Middle frontal gyrus (tissue), 1 donor: ENCODE data around the gene GNAI1.
A peak's percentile ranks its signal among the peaks of the same experiment; 100 is the strongest.
"Not testable (repeated sequence)": the region's sequence is repeated elsewhere in the genome, so short reads cannot be mapped to it uniquely, and the experiment has no call there.

ENCODE experiments used
- DNase-seq: peaks from one replicate; pipeline ENCODE4 v3.0.0-alpha.2; 2015; ENCODE audit warnings: low spot score; ENCODE audit errors: extremely low spot score

GNAI1 gene

GRCh38 chr7:80157770-80158169, 23.1 kb downstream of the GNAI1 start:
- DNase-seq, result not testable (repeated sequence)

GRCh38 chr7:80159802-80160201, 25.2 kb downstream of the GNAI1 start:
- no peak for DNase-seq

GRCh38 chr7:80161466-80161865, 26.8 kb downstream of the GNAI1 start:
- DNase-seq, result no peak

GRCh38 chr7:80165177-80165576, 30.5 kb downstream of the GNAI1 start:
- DNase-seq, result no peak

GRCh38 chr7:80170445-80170844, 35.8 kb downstream of the GNAI1 start:
- DNase-seq, result no peak

- no peak for DNase-seq
Observed at GRCh38 chr7:80172387-80172786, 37.8 kb downstream of the GNAI1 start.

- DNase-seq, result no peak
Observed at GRCh38 chr7:80175744-80176143, 41.1 kb downstream of the GNAI1 start.

- DNase-seq, result no peak
Observed at GRCh38 chr7:80181411-80181810, 46.8 kb downstream of the GNAI1 start.

- no peak for DNase-seq
Observed at GRCh38 chr7:80182630-80183276, 48.1 kb downstream of the GNAI1 start.

- DNase-seq, result no peak
Observed at GRCh38 chr7:80183351-80183750, 48.7 kb downstream of the GNAI1 start.

GRCh38 chr7:80183900-80184685, 49.5 kb downstream of the GNAI1 start:
- DNase-seq, result no peak

GRCh38 chr7:80184693-80185092, 50.1 kb downstream of the GNAI1 start:
- no peak for DNase-seq

GRCh38 chr7:80185571-80185970, 50.9 kb downstream of the GNAI1 start:
- DNase-seq, result no peak

GRCh38 chr7:80186721-80187120, 52.1 kb downstream of the GNAI1 start:
- DNase-seq, result peak; percentile 43

GRCh38 chr7:80187279-80187678, 52.6 kb downstream of the GNAI1 start:
- no peak for DNase-seq

GRCh38 chr7:80187727-80188126, 53.1 kb downstream of the GNAI1 start:
- no peak for DNase-seq

- DNase-seq, result peak; percentile 21
Observed at GRCh38 chr7:80189638-80190037, 55.0 kb downstream of the GNAI1 start.

- no peak for DNase-seq
Observed at GRCh38 chr7:80197627-80198026, 63.0 kb downstream of the GNAI1 start.

GRCh38 chr7:80199051-80199450, 64.4 kb downstream of the GNAI1 start:
- DNase-seq, result no peak

- DNase-seq, result no peak
Observed at GRCh38 chr7:80204454-80204853, 69.8 kb downstream of the GNAI1 start.

- no peak for DNase-seq
Observed at GRCh38 chr7:80204919-80205318, 70.3 kb downstream of the GNAI1 start.

- no peak for DNase-seq
Observed at GRCh38 chr7:80206763-80207162, 72.1 kb downstream of the GNAI1 start.

- no peak for DNase-seq
Observed at GRCh38 chr7:80207501-80207900, 72.9 kb downstream of the GNAI1 start.
